H9 (cell line): ENCODE data around the gene FUT6. TPM values are rescaled to one million over a fixed set of nuclear protein-coding genes. Genes with fewer than 3 reads are reported as not detected.

Experiments
- DNase-seq: peaks from one replicate; pipeline ENCODE4 v3.0.0-alpha.2; 2017
- H2AFZ ChIP-seq: one replicate; pipeline ENCODE4 v1.6.1; 2013; ENCODE audit warnings: mild to moderate bottlenecking, low read length, control low read depth, moderate library complexity
- H2AK5ac ChIP-seq: 2 replicates; pipeline ENCODE4 v1.6.1; 2013; ENCODE audit warnings: low read length, control low read depth, mixed read lengths; ENCODE audit not compliant: insufficient read length
- H2BK120ac ChIP-seq: one replicate; pipeline ENCODE4 v1.6.1; 2013; ENCODE audit warnings: low read depth, mild to moderate bottlenecking, low read length, control low read depth, inconsistent platforms; ENCODE audit not compliant: poor library complexity, severe bottlenecking
- H2BK12ac ChIP-seq: 2 replicates; pipeline ENCODE4 v1.6.1; 2013; ENCODE audit warnings: low read length, control low read depth, mixed read lengths, low read depth; ENCODE audit not compliant: insufficient read length
- H2BK15ac ChIP-seq: 2 replicates; pipeline ENCODE4 v1.6.1; 2013; ENCODE audit warnings: low read depth, low read length, control low read depth
- H2BK20ac ChIP-seq: one replicate; pipeline ENCODE4 v1.6.1; 2013; ENCODE audit warnings: low read depth, mild to moderate bottlenecking, low read length, control low read depth, inconsistent platforms; ENCODE audit not compliant: poor library complexity, severe bottlenecking
- H2BK5ac ChIP-seq: 2 replicates; pipeline ENCODE4 v1.6.1; 2013; ENCODE audit warnings: low read length, control low read depth, mixed read lengths; ENCODE audit not compliant: insufficient read length
- H3K14ac ChIP-seq: 2 replicates; pipeline ENCODE4 v1.6.1; 2013; ENCODE audit warnings: low read length, control low read depth; ENCODE audit not compliant: insufficient read depth
- H3K18ac ChIP-seq: 2 replicates; pipeline ENCODE4 v1.6.1; 2013; ENCODE audit warnings: low read depth, mild to moderate bottlenecking, mixed read lengths, low read length, control low read depth; ENCODE audit not compliant: insufficient read length
- H3K23ac ChIP-seq: 2 replicates; pipeline ENCODE4 v1.6.1; 2013; ENCODE audit warnings: low read length, control low read depth, mixed read lengths, low read depth; ENCODE audit not compliant: insufficient read length
- H3K23me2 ChIP-seq: 2 replicates; pipeline ENCODE4 v1.6.1; 2013; ENCODE audit warnings: low read depth, mild to moderate bottlenecking, mixed read lengths, low read length, control low read depth; ENCODE audit not compliant: insufficient read length, poor library complexity, severe bottlenecking
- H3K27ac ChIP-seq: 2 replicates; pipeline ENCODE4 v1.5.1; 2013; ENCODE audit warnings: low read length, control low read depth, mixed read lengths, low read depth; ENCODE audit not compliant: insufficient read length
- H3K27me3 ChIP-seq: 2 replicates; pipeline ENCODE4 v1.6.1; 2013; ENCODE audit warnings: low read length, control low read depth, inconsistent platforms; ENCODE audit not compliant: insufficient read depth
- H3K4ac ChIP-seq: 2 replicates; pipeline ENCODE4 v1.6.1; 2013; ENCODE audit warnings: low read depth, mild to moderate bottlenecking, control low read depth, inconsistent platforms, low read length, moderate library complexity
- H3K4me1 ChIP-seq: 2 replicates; pipeline ENCODE4 v1.6.1; 2013; ENCODE audit warnings: low read length, control low read depth, inconsistent platforms; ENCODE audit not compliant: insufficient read depth
- H3K4me2 ChIP-seq: 2 replicates; pipeline ENCODE4 v1.6.1; 2013; ENCODE audit warnings: low read length, control low read depth, mixed read lengths; ENCODE audit not compliant: insufficient read length, insufficient read depth
- H3K56ac ChIP-seq: 2 replicates; pipeline ENCODE4 v1.6.1; 2013; ENCODE audit warnings: low read depth, mild to moderate bottlenecking, mixed read lengths, low read length, control low read depth; ENCODE audit not compliant: insufficient read length
- H3K79me1 ChIP-seq: 2 replicates; pipeline ENCODE4 v1.6.1; 2013; ENCODE audit warnings: low read depth, mild to moderate bottlenecking, moderate library complexity, low read length, control low read depth, inconsistent platforms; ENCODE audit not compliant: insufficient read depth, poor library complexity, severe bottlenecking
- H3K79me2 ChIP-seq: 2 replicates; pipeline ENCODE4 v1.6.1; 2013; ENCODE audit warnings: low read length, control low read depth, inconsistent platforms; ENCODE audit not compliant: insufficient read depth
- H3K9ac ChIP-seq: 2 replicates; pipeline ENCODE4 v1.6.1; 2013; ENCODE audit warnings: low read length, control low read depth, mixed read lengths; ENCODE audit not compliant: insufficient read length; ENCODE audit errors: extremely low read depth
- H3K9me3 ChIP-seq: one replicate; pipeline ENCODE4 v1.6.1; 2013; ENCODE audit warnings: low read depth, low read length, inconsistent platforms; ENCODE audit not compliant: control insufficient read depth
- H3T11ph ChIP-seq: one replicate; pipeline ENCODE4 v1.6.1; 2013; ENCODE audit warnings: mild to moderate bottlenecking, low read length, control low read depth, inconsistent platforms
- H4K20me1 ChIP-seq: one replicate; pipeline ENCODE4 v1.6.1; 2013; ENCODE audit not compliant: control insufficient read depth, insufficient read length, insufficient read depth
- H4K5ac ChIP-seq: 2 replicates; pipeline ENCODE4 v1.6.1; 2013; ENCODE audit warnings: low read depth, mild to moderate bottlenecking, mixed read lengths, low read length, control low read depth; ENCODE audit not compliant: insufficient read length
- H4K8ac ChIP-seq: replicated peaks from 2 replicates; pipeline ENCODE4 v1.6.1; 2013; ENCODE audit warnings: low read length, control low read depth, mixed read lengths, low read depth; ENCODE audit not compliant: insufficient read length
- H4K91ac ChIP-seq: 2 replicates; pipeline ENCODE4 v1.6.1; 2013; ENCODE audit warnings: low read depth, mild to moderate bottlenecking, moderate library complexity, mixed read lengths, low read length, control low read depth; ENCODE audit not compliant: insufficient read length
- H3K27ac Mint-ChIP-seq, 3 experiments: 2 replicates in 2 of 3; 3 replicates in 1 of 3; pipeline ENCODE4 v1.8.0; 2020 to 2021; ENCODE audit warnings: mixed read lengths in 3 of 3, mild to moderate bottlenecking in 1 of 3, moderate library complexity in 1 of 3
- H3K27me3 Mint-ChIP-seq: 2 replicates; pipeline ENCODE4 v1.8.0; 2021; ENCODE audit warnings: low read depth, mild to moderate bottlenecking, moderate library complexity, mixed read lengths
- H3K36me3 Mint-ChIP-seq, 3 experiments: 2 replicates in 2 of 3; 3 replicates in 1 of 3; pipeline ENCODE4 v1.8.0; 2020 to 2021; ENCODE audit warnings: low read depth in 3 of 3, mixed read lengths in 3 of 3; ENCODE audit not compliant: insufficient read depth in 1 of 3
- H3K4me1 Mint-ChIP-seq, 2 experiments: 2 replicates each; pipeline ENCODE4 v1.8.0; 2020; ENCODE audit warnings: mixed read lengths in 2 of 2
- H3K4me3 Mint-ChIP-seq, 2 experiments: 2 replicates in 1 of 2; 3 replicates in 1 of 2; pipeline ENCODE4 v1.8.0; 2020 to 2021; ENCODE audit warnings: mild to moderate bottlenecking in 2 of 2, mixed read lengths in 2 of 2, moderate library complexity in 1 of 2
- H3K9me3 Mint-ChIP-seq, 2 experiments: 2 replicates in 1 of 2; 3 replicates in 1 of 2; pipeline ENCODE4 v1.8.0; 2020; ENCODE audit warnings: mild to moderate bottlenecking in 2 of 2, mixed read lengths in 2 of 2, moderate library complexity in 1 of 2
- WGBS: extraction: QIAGEN DNeasy Blood & Tissue Kit; methylation state at CpG from one replicate; pipeline ENCODE4 v1.1.7; 2013; ENCODE audit warnings: missing lambda C conversion rate, low lambda C conversion rate, mixed read lengths; ENCODE audit not compliant: insufficient read length; ENCODE audit errors: extremely low coverage; 5-methylcytosine and 5-hydroxymethylcytosine counted together
- total RNA-seq: library from RNA; stranded (reverse); gene quantifications from 2 replicates; pipeline ENCODE4 v1.2.1, GENCODE V29; 2021
- TF ChIP-seq, protein P1 (sequence below): fragments of 200-600 bp; sonication (generic); conservative IDR thresholded peaks from 3 replicates; pipeline ENCODE4 v1.8.0; 2021; ENCODE audit warnings: antibody characterized with exemption, mild to moderate bottlenecking

The FUT6 gene
- total RNA-seq, 1 experiment from 2014 or later = 0.13 TPM

DNA sequence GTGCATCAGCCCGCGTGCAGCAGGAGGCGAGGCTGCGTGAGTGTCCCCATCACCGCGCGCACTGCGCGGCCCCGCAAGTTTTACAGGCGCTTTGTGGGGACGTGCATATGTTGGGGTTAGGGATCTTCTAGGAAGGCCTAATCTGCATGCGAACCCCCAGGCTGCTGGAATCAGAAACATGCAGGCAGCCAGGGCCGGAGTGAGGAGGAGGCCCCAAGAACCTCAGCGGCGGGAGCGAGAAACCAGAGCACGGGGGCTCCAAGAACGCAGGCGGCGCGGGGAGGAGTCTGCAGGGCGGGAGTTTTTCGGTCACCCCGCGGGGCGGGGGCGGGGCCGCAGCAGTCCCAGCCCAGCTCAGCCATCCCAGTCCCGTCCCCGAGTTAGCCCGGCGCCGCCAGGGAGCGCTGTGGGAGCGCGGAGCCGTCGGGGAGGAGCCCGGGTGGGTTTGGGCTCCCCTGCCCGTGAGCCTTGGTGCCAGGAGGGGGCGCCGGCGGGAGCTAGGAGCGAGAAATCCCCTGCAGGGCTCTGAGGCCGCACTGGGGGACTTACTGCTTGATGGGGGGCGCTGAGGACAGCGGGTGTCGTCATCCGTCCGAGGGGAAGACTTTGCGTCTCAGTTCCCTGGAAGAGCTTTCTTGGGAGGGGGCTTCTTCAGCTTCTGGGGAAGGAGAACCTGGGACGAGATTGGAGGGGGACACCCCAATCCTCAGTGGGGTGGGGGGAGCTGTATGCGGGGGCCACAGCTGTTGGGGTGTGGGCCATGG, 35.6 kb downstream of the FUT6 start:
- H3K27me3 Mint-ChIP-seq = peaks cover 50% of the 10 kb centered on the region
- no peak overlapping the region for H4K91ac ChIP-seq
- H4K5ac ChIP-seq = no peak overlapping the region
- peak overlapping the region; percentile 62 to 81 for H3K4me3 Mint-ChIP-seq
- no peak overlapping the region for H2BK20ac ChIP-seq
- WGBS = no CpG with 5 or more reads among the region's 54 CpGs
- H3K79me2 ChIP-seq = no peaks in the 10 kb centered on the region
- no peak overlapping the region for H3K4ac ChIP-seq
- no peak overlapping the region for H3K56ac ChIP-seq
- no peak overlapping the region for H3K23ac ChIP-seq
- H2AK5ac ChIP-seq = no peak overlapping the region
- H3K9ac ChIP-seq = no peak overlapping the region
- H3K4me1 ChIP-seq = no peaks in the 10 kb centered on the region
- no peak overlapping the region for H2BK5ac ChIP-seq
- no peak overlapping the region for H4K8ac ChIP-seq
- H2BK12ac ChIP-seq = no peak overlapping the region
- H3K9me3 Mint-ChIP-seq = peaks cover 0 to 4% of the 10 kb centered on the region in 2 experiments; a peak in 3 of 5 replicates
- H2BK15ac ChIP-seq = no peak overlapping the region
- H3T11ph ChIP-seq = no peak overlapping the region
- peak overlapping the region in 1 of 3 experiments; percentile 89; a peak in 2 of 7 replicates for H3K27ac Mint-ChIP-seq
- no peaks in the 10 kb centered on the region for H4K20me1 ChIP-seq
- no peak overlapping the region for H2BK120ac ChIP-seq
- H3K4me2 ChIP-seq = peak overlapping the region; percentile 31
- no peak overlapping the region for H2AFZ ChIP-seq
- TF ChIP-seq, protein P1, sequence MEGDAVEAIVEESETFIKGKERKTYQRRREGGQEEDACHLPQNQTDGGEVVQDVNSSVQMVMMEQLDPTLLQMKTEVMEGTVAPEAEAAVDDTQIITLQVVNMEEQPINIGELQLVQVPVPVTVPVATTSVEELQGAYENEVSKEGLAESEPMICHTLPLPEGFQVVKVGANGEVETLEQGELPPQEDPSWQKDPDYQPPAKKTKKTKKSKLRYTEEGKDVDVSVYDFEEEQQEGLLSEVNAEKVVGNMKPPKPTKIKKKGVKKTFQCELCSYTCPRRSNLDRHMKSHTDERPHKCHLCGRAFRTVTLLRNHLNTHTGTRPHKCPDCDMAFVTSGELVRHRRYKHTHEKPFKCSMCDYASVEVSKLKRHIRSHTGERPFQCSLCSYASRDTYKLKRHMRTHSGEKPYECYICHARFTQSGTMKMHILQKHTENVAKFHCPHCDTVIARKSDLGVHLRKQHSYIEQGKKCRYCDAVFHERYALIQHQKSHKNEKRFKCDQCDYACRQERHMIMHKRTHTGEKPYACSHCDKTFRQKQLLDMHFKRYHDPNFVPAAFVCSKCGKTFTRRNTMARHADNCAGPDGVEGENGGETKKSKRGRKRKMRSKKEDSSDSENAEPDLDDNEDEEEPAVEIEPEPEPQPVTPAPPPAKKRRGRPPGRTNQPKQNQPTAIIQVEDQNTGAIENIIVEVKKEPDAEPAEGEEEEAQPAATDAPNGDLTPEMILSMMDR = peak; percentile 99
- peaks cover 6% of the 10 kb centered on the region for H3K23me2 ChIP-seq
- H3K79me1 ChIP-seq = no peaks in the 10 kb centered on the region
- no peaks in the 10 kb centered on the region; the same call in 1 of the 2 replicates for H3K27me3 ChIP-seq
- H3K14ac ChIP-seq = no peak overlapping the region
- H3K9me3 ChIP-seq = no peaks in the 10 kb centered on the region
- DNase-seq = peak; percentile 97
- H3K4me1 Mint-ChIP-seq = peaks cover 16 to 30% of the 10 kb centered on the region in 2 experiments
- peaks cover 0 to 4% (median 0%) of the 10 kb centered on the region in 3 experiments; a peak in 2 of 7 replicates for H3K36me3 Mint-ChIP-seq
- H3K18ac ChIP-seq = peak overlapping the region; percentile 47
- no peak overlapping the region for H3K27ac ChIP-seq
